Endodermal cell (in vitro differentiated cells): Measurements from ENCODE around the gene ESYT3. TPM values are rescaled to one million over a fixed set of nuclear protein-coding genes. Genes with fewer than 3 reads are reported as not detected.
A peak's percentile ranks its signal among the peaks of the same experiment; 100 is the strongest.
"Not testable (repeated sequence)": the region's sequence is repeated elsewhere in the genome, so short reads cannot be mapped to it uniquely, and the experiment has no call there.

ENCODE experiments used
- DNase-seq: peaks from one replicate; pipeline ENCODE4 v3.0.0-alpha.2; 2017
- H3K27ac ChIP-seq: 2 replicates; pipeline ENCODE4 v1.5.1; 2013; ENCODE audit warnings: mild to moderate bottlenecking, low read depth, low read length, moderate library complexity
- H3K27me3 ChIP-seq: 2 replicates; pipeline ENCODE4 v1.6.1; 2013; ENCODE audit warnings: mild to moderate bottlenecking, low read length, moderate library complexity; ENCODE audit not compliant: insufficient read depth, control insufficient read depth, poor library complexity, severe bottlenecking
- H3K36me3 ChIP-seq: 2 replicates; pipeline ENCODE4 v1.7.0; 2013; ENCODE audit warnings: mild to moderate bottlenecking, low read length, moderate library complexity; ENCODE audit not compliant: control insufficient read depth, insufficient read depth
- H3K4me1 ChIP-seq: one replicate; pipeline ENCODE4 v1.7.0; 2013; ENCODE audit warnings: low read length; ENCODE audit not compliant: control insufficient read depth, insufficient read depth
- H3K4me3 ChIP-seq: 2 replicates; pipeline ENCODE4 v1.5.1; 2013; ENCODE audit warnings: mild to moderate bottlenecking, low read length, moderate library complexity
- H3K9ac ChIP-seq: 2 replicates; pipeline ENCODE4 v1.6.1; 2013; ENCODE audit warnings: mild to moderate bottlenecking, low read length, moderate library complexity; ENCODE audit not compliant: poor library complexity, severe bottlenecking; ENCODE audit errors: extremely low read depth
- H3K9me3 ChIP-seq: 2 replicates; pipeline ENCODE4 v1.6.1; 2013; ENCODE audit warnings: mild to moderate bottlenecking, low read length, moderate library complexity; ENCODE audit not compliant: control insufficient read depth
- H3K27ac Mint-ChIP-seq: 2 replicates; pipeline ENCODE4 v1.8.0; 2020; ENCODE audit warnings: mixed read lengths
- H3K27me3 Mint-ChIP-seq: 2 replicates; pipeline ENCODE4 v1.8.0; 2021; ENCODE audit warnings: mild to moderate bottlenecking, mixed read lengths; ENCODE audit not compliant: insufficient read depth
- H3K36me3 Mint-ChIP-seq: 2 replicates; pipeline ENCODE4 v1.8.0; 2020; ENCODE audit warnings: low read depth, mixed read lengths
- H3K4me1 Mint-ChIP-seq: 2 replicates; pipeline ENCODE4 v1.8.0; 2020; ENCODE audit warnings: mixed read lengths
- H3K4me3 Mint-ChIP-seq: 2 replicates; pipeline ENCODE4 v1.8.0; 2020; ENCODE audit warnings: mild to moderate bottlenecking, moderate library complexity, mixed read lengths
- H3K9me3 Mint-ChIP-seq: 2 replicates; pipeline ENCODE4 v1.8.0; 2020; ENCODE audit warnings: mild to moderate bottlenecking, mixed read lengths
- CTCF ChIP-seq: fragments of 200-600 bp; sonication (generic); conservative IDR thresholded peaks from 2 replicates; pipeline ENCODE4 v1.5.0; 2021; ENCODE audit warnings: antibody characterized with exemption, mild to moderate bottlenecking
- WGBS, 2 experiments: methylation state at CpG; one replicate each; pipeline versions ENCODE4 v1.1.5 to v1.1.7; 2013; ENCODE audit warnings: missing lambda C conversion rate in 2 of 2, mixed read lengths in 1 of 2; ENCODE audit not compliant: insufficient coverage in 1 of 2, insufficient read length in 1 of 2; 5-methylcytosine and 5-hydroxymethylcytosine counted together
- total RNA-seq, 2 donors: library from RNA; stranded (reverse); fragmentation: NEBNext Ultra II Directional in 1 of 2; extraction: Animal tissue kit (Norgen Biotek cat#: 25700) in 1 of 2; gene quantifications; 2 replicates in 1 of 2; 3 replicates in 1 of 2; pipeline ENCODE4 v1.2.1, GENCODE V29; 2021

The ESYT3 gene
- total RNA-seq, 2 donors from 2014 or later = 7.7 to 10.2 TPM

GRCh38 chr3:138452436-138452835 is 18.0 kb downstream of the ESYT3 start:
- Mint-ChIP-seq H3K4me3 (no peak overlapping the region), H3K27ac (no peak overlapping the region), H3K27me3 (no peaks in the 10 kb centered on the region), H3K4me1 (no peaks in the 10 kb centered on the region), H3K36me3 (peaks cover 20% of the 10 kb centered on the region), H3K9me3 (peaks cover 8% of the 10 kb centered on the region)
- Histone ChIP-seq H3K27ac (no peak overlapping the region), H3K36me3 (no peaks in the 10 kb centered on the region), H3K4me1 (no peaks in the 10 kb centered on the region), H3K4me3 (no peak overlapping the region), H3K27me3 (no peaks in the 10 kb centered on the region), H3K9ac (no peak overlapping the region), H3K9me3 (no peaks in the 10 kb centered on the region)
- peak; percentile 48 for DNase-seq
- 86 to 88% methylated on average over 6 of the region's 6 CpGs for WGBS, 2 experiments
- no peak for TF ChIP-seq CTCF

GRCh38 chr3:138453940-138454339 is 19.5 kb downstream of the ESYT3 start:
- H3K4me1 ChIP-seq, H3K27ac Mint-ChIP-seq, H3K4me3 Mint-ChIP-seq, H3K36me3 ChIP-seq, H3K27me3 Mint-ChIP-seq, H3K4me1 Mint-ChIP-seq, H3K9me3 Mint-ChIP-seq, H3K27ac ChIP-seq, H3K27me3 ChIP-seq, H3K9ac ChIP-seq, H3K4me3 ChIP-seq, H3K9me3 ChIP-seq: not testable (repeated sequence)
- WGBS, 2 experiments = 85 to 86% methylated on average over 8 of the region's 8 CpGs
- peak; percentile 8 for DNase-seq
- H3K36me3 Mint-ChIP-seq = peaks cover 25% of the 10 kb centered on the region

GRCh38 chr3:138455801-138456716 is 21.6 kb downstream of the ESYT3 start:
- WGBS, 2 experiments = 90 to 93% methylated on average over 12 to 13 of the region's 13 CpGs
- H3K4me3 Mint-ChIP-seq = no peak overlapping the region
- no peaks in the 10 kb centered on the region for H3K27me3 Mint-ChIP-seq
- H3K4me1 ChIP-seq = peaks cover 3% of the 10 kb centered on the region
- H3K9me3 Mint-ChIP-seq = peaks cover 8% of the 10 kb centered on the region
- H3K4me1 Mint-ChIP-seq = no peaks in the 10 kb centered on the region
- peaks cover 25% of the 10 kb centered on the region for H3K36me3 Mint-ChIP-seq
- no peak overlapping the region for H3K27ac ChIP-seq
- no peak overlapping the region for H3K27ac Mint-ChIP-seq
- DNase-seq = peak; percentile 28
- H3K9me3 ChIP-seq = no peaks in the 10 kb centered on the region
- no peak for TF ChIP-seq CTCF
- no peaks in the 10 kb centered on the region for H3K36me3 ChIP-seq
- no peaks in the 10 kb centered on the region for H3K27me3 ChIP-seq
- no peak overlapping the region for H3K9ac ChIP-seq
- H3K4me3 ChIP-seq = no peak overlapping the region
